Ascending aorta (tissue), 2 donors: Measurements from ENCODE around the gene BMAL1. TPM values are rescaled to one million over a fixed set of nuclear protein-coding genes. Genes with fewer than 3 reads are reported as not detected.

Source experiments
- DNase-seq, 2 donors: peaks; one replicate each; pipeline ENCODE4 v3.0.0-alpha.2; 2019; ENCODE audit warnings: low spot score in 2 of 2
- H3K27ac ChIP-seq, 2 donors: fragments of 200-600 bp; sonication (generic); one replicate each; pipeline ENCODE4 v1.5.1; 2016 to 2017; ENCODE audit warnings: mild to moderate bottlenecking in 1 of 2
- H3K27me3 ChIP-seq: fragments of 200-600 bp; sonication (generic); one replicate; pipeline ENCODE4 v1.5.1; 2017
- H3K36me3 ChIP-seq, 2 donors: fragments of 200-600 bp; sonication (generic); one replicate each; pipeline ENCODE4 v1.5.1; 2016
- H3K4me1 ChIP-seq, 2 donors: fragments of 200-600 bp; sonication (generic); one replicate each; pipeline ENCODE4 v1.5.1; 2016 to 2017; ENCODE audit warnings: mild to moderate bottlenecking in 1 of 2
- H3K4me3 ChIP-seq, 2 donors: fragments of 200-600 bp; sonication (generic); one replicate each; pipeline ENCODE4 v1.5.1; 2016 to 2017; ENCODE audit warnings: mild to moderate bottlenecking in 1 of 2
- H3K9me3 ChIP-seq, 2 donors: fragments of 200-600 bp; sonication (generic); one replicate each; pipeline ENCODE4 v1.5.1; 2016
- intact Hi-C: fragments of 100-400 bp; cut with DNase I; formaldehyde crosslinking; loops from one replicate; pipeline ENCODE4 v1.15.1; 2023
- total RNA-seq: library from RNA; depleted of rRNA; stranded (reverse); fragments of >200 nt; gene quantifications from one replicate; pipeline ENCODE4 v1.1.0, GENCODE V29; 2016
- TF ChIP-seq, protein P1 (sequence below), 3 experiments: fragments of 200-600 bp in 2 of 3; fragments of 450-650 bp in 1 of 3; sonication (generic) in 2 of 3; IDR thresholded peaks; one replicate each; pipeline ENCODE4 v1.5.1; 2016 to 2019; ENCODE audit warnings: antibody characterized with exemption in 3 of 3, mild to moderate bottlenecking in 1 of 3, moderate library complexity in 1 of 3

The BMAL1 gene
- total RNA-seq, 1 donor from 2014 or later, result 15.9 TPM

- DNase-seq, result no peak
- intact Hi-C loops, result loop anchor here (5.0 kb wide), 1 partner anchor 38 kb away; the partner anchor contains the start of gene BMAL1
- peaks cover 5 to 35% of the 10 kb centered on the region in 2 donors for H3K4me1 ChIP-seq
- peaks cover 0 to 9% of the 10 kb centered on the region in 2 donors for H3K36me3 ChIP-seq
- TF ChIP-seq, protein P1, sequence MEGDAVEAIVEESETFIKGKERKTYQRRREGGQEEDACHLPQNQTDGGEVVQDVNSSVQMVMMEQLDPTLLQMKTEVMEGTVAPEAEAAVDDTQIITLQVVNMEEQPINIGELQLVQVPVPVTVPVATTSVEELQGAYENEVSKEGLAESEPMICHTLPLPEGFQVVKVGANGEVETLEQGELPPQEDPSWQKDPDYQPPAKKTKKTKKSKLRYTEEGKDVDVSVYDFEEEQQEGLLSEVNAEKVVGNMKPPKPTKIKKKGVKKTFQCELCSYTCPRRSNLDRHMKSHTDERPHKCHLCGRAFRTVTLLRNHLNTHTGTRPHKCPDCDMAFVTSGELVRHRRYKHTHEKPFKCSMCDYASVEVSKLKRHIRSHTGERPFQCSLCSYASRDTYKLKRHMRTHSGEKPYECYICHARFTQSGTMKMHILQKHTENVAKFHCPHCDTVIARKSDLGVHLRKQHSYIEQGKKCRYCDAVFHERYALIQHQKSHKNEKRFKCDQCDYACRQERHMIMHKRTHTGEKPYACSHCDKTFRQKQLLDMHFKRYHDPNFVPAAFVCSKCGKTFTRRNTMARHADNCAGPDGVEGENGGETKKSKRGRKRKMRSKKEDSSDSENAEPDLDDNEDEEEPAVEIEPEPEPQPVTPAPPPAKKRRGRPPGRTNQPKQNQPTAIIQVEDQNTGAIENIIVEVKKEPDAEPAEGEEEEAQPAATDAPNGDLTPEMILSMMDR (IDR thresholded peaks at IDR 0.05), result no peak
- H3K4me3 ChIP-seq, result no peak overlapping the region
- no peaks in the 10 kb centered on the region for H3K9me3 ChIP-seq
- no peaks in the 10 kb centered on the region for H3K27me3 ChIP-seq
- no peak overlapping the region for H3K27ac ChIP-seq
Measured at GRCh38 chr11:13314676-13315394, 37.2 kb downstream of the BMAL1 start.

- H3K4me1 ChIP-seq, result peaks cover 5 to 35% of the 10 kb centered on the region in 2 donors
- H3K27ac ChIP-seq, result peak overlapping the region; percentile 57 to 64
- intact Hi-C loops, result loop anchor here (5.0 kb wide), 1 partner anchor 38 kb away; the partner anchor contains the start of gene BMAL1
- no peak overlapping the region for H3K4me3 ChIP-seq
- TF ChIP-seq, protein P1 (IDR thresholded peaks at IDR 0.05), result no peak
- H3K9me3 ChIP-seq, result no peaks in the 10 kb centered on the region
- H3K36me3 ChIP-seq, result peaks cover 0 to 5% of the 10 kb centered on the region in 2 donors
- no peaks in the 10 kb centered on the region for H3K27me3 ChIP-seq
- DNase-seq, result no peak
Measured at GRCh38 chr11:13315517-13316432, 38.2 kb downstream of the BMAL1 start.

DNA sequence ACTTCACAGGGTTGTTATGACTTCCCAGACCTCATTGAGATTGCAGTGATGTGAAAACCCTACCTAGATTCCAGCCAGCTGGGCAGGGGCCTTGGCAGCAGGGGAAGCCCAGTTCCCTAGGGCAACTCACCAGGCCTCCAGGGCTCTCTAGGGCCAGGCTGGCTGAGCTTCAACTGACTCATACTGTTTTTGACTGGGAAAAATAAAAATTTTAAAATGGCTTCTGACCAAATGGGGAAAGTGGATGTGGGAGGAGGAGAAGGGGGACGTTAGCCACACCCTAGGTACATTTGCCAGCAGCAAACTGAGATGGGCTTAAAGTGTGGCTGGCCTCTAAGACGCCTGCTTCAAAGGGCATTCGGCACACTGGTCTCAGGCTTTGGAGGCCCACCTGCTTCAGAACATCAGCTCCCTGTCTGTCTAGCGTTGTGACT, 39.0 kb downstream of the BMAL1 start:
- H3K27me3 ChIP-seq, result no peaks in the 10 kb centered on the region
- peak in 1 of 2 donors; percentile 87 for DNase-seq
- no peaks in the 10 kb centered on the region for H3K9me3 ChIP-seq
- TF ChIP-seq, protein P1 (IDR thresholded peaks at IDR 0.05), result no peak
- no peak overlapping the region for H3K4me3 ChIP-seq
- intact Hi-C loops, result loop anchor here (5.0 kb wide), 1 partner anchor 39 kb away; the partner anchor contains the start of gene BMAL1
- H3K36me3 ChIP-seq, result no peaks in the 10 kb centered on the region
- peak overlapping the region; percentile 57 to 64 for H3K27ac ChIP-seq
- peaks cover 5 to 35% of the 10 kb centered on the region in 2 donors for H3K4me1 ChIP-seq

GRCh38 chr11:13317293-13318080, 39.9 kb downstream of the BMAL1 start:
- H3K4me3 ChIP-seq, result no peak overlapping the region
- H3K27ac ChIP-seq, result peak overlapping the region; percentile 37 to 48
- TF ChIP-seq, protein P1 (IDR thresholded peaks at IDR 0.05), result no peak
- H3K36me3 ChIP-seq, result no peaks in the 10 kb centered on the region
- intact Hi-C loops, result loop anchor here (5.0 kb wide), 1 partner anchor 40 kb away; the partner anchor contains the start of gene BMAL1
- DNase-seq, result no peak
- H3K4me1 ChIP-seq, result peaks cover 5 to 35% of the 10 kb centered on the region in 2 donors
- no peaks in the 10 kb centered on the region for H3K27me3 ChIP-seq
- no peaks in the 10 kb centered on the region for H3K9me3 ChIP-seq
